GM19452 (cell line): Measurements from ENCODE around the gene TRIM9.

Experiments used
- ATAC-seq: cut with Tn5 transposase; IDR thresholded peaks from one replicate; pipeline ENCODE4 v1.9.1; 2021; ENCODE audit not compliant: unreplicated experiment

TRIM9 gene

GRCh38 chr14:51093371-51094281 is 1.3 kb downstream of the TRIM9 start:
- no peak for ATAC-seq

GRCh38 chr14:51092965-51093364 is 1.9 kb downstream of the TRIM9 start:
- no peak for ATAC-seq

- ATAC-seq: no peak
Measured at GRCh38 chr14:51089278-51089677, 5.6 kb downstream of the TRIM9 start.

- ATAC-seq: no peak
Measured at GRCh38 chr14:51087031-51087441, 7.9 kb downstream of the TRIM9 start.

GRCh38 chr14:51086044-51086443 is 8.9 kb downstream of the TRIM9 start:
- ATAC-seq: no peak

GRCh38 chr14:51084962-51085361 is 9.9 kb downstream of the TRIM9 start:
- no peak for ATAC-seq

GRCh38 chr14:51084507-51084906 is 10.4 kb downstream of the TRIM9 start:
- ATAC-seq: no peak

DNA sequence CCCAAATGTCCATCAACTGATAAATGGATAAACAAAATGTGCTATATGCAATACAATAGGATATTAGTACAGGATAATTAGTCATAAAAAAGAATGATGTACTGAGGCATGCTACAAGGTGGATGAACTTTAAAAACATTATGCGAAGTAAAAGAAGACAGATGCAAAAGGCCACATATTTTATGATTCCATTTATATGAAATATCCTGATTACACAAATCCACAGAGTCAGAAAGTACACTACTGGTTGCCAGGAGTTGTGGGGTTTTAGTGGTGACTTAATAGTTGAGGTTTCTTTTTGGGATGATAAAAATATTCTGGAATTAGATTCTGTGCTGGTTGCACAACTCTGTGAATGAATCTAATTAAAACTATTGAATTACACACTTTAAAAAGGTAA is 12.6 kb downstream of the TRIM9 start:
- ATAC-seq: no peak

- no peak for ATAC-seq
Measured at GRCh38 chr14:51081712-51082111, 13.2 kb downstream of the TRIM9 start.

- ATAC-seq: no peak
Measured at GRCh38 chr14:51081209-51081608, 13.7 kb downstream of the TRIM9 start.

DNA sequence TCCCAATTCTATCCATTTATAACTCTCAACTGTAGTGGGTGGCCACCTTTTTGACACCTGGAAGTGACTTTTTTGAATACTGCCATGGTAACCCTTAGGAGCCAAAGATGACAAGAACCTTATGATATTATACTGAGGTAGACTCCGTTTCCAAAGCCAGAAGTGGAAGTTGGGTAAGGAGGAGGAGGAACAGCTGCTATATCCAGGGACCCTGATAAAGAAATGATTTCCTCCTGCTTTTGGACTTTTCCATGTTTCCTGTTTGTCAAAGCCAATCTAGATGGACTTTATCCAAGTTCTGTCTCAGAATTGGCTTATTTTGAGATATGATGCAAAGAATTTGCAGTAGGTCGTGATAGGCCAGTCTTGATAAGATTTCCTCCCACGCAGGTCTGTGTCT is 14.3 kb downstream of the TRIM9 start:
- ATAC-seq: no peak

DNA sequence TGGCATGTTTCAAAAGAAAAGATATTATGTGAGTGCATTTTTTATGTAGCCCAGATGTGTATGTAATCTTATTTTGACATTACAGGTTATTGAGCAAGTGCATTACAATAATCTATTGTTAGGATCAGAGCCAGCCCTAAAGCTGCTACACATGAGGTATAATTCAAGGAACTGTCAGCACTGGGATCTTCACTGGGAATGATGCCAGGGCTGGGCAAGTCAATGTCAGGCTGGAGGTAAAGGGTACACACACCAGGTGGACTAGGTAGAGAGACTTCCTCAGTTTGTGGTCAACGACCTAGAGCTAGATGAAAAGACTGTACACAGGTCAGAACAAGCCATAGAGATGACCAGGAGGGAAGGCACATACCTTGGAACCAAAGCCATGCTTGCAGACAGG is 15.4 kb downstream of the TRIM9 start:
- ATAC-seq: no peak

DNA sequence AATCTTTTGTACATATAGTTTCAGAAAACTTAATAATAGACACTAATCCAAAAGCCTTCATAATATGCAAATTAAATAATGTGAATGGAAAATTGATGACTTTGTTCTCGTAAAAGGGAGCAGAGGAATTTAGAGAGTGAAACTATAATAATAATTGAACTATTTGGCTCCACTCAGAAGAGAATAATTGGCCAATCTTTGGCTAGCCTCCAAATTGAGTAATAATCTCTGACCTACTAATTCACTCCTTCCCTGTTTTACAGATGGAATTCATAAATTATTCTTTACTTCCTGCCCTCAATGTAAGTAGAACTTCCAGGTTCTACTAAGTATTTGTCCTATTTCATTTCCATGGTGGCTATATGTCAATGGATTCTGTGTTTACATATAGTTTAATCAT is 15.8 kb downstream of the TRIM9 start:
- ATAC-seq: no peak

DNA sequence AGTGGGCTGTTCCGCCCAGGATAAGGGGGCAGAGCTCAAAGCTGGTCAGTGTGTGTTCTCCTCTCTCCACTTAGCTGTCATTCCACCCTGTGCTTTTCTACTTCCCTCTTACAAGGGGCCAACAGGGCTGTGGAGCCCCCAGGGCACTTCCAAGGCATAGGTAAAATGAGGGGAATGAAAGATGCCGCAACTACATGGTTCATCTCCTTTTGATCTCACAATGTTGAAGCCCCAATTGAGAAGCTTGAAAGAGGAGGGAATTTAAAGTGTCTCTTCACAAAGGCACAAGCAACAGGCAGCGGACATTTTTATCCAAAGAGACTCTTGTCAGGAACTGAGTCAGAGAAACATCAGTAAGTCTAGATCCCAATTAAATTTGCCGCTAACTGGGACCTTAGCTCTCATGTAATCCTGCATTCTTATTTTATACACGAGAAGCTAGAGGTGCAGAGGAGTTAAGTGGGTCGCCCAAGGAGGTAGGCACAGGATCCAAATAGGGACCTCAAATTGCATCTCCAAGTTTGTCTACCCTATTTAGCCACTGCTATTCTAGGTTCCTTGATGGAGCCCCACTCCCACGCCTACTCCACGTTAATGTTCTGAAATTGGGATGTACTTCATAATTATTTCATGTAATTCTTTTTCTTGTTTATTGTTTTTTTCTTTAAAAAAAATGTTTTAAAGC is 20.1 kb downstream of the TRIM9 start:
- no peak for ATAC-seq

- no peak for ATAC-seq
Measured at GRCh38 chr14:51073731-51074130, 21.2 kb downstream of the TRIM9 start.

DNA sequence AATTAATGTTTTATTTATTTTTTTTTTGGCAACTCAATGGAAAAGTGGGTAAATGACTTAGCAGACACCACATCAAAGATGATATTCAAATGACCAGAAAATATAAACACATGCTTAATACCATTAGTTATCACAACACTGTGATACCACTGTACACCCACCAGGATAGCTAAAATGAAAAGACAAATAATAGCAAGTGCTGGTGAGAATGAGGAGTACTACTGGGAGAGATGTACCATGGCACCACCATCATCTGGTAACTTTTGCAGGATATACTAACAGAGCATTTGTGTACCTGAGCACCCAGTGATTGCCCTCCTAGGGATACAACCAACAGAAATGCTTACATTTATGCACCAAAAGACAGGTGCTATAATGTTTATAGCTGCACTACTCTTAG is 21.9 kb downstream of the TRIM9 start:
- no peak for ATAC-seq

DNA sequence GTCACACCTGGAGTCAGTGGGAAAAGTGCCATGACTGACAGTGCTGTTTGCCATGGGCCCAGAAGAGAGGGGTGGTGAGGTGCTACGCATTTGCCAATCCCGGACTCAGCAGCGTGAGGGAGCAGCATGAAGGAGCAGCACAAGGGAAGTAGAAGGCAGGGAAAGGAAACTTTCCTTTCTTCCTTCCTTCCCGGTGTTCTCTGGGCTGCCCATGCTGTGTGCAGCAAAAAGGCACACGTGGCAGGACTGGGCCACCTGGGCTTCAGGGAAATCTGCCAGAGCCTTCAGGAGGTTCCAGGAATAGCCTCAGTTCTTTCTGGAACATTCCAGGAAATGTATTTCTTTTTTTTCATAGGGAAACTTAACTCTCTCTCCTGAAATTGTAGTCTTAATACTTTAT is 23.0 kb downstream of the TRIM9 start:
- ATAC-seq: no peak

DNA sequence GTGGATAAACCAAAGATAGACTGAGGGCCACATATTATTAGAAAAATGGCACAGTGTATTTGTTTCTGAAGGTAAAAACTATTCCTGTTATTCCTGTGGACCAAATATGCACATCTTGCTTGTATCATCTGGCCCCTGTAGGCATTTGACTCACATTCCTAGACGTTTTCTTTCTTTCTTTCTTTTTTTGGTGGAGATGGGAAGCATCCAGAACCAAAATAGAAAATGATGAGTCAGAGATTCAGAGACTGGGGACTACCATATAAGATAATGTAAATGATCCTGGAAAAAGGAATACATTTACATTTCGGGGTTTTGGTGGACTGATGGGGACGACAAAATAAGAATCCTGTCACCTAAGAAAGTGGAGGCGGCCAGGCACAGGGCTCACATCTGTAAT is 24.2 kb downstream of the TRIM9 start:
- ATAC-seq: no peak

DNA sequence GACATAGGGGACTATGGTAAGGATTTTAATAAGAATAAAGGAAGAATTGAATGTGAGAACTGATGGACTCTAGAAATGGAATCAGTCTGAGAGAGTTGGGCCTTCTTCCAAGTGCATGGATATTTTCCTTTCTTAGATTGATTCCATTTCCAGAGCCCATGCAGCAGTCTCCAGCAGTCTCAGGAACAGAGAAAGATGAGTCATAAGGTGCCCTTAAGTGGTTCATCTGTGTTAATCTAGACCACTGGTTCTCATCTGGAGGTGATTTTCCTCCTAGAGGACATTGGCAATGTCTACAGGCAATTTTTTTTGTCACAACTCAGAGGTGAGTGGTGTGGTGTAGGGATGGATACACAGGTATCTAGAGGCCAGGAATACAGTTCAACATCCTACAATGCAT is 25.9 kb downstream of the TRIM9 start:
- no peak for ATAC-seq

DNA sequence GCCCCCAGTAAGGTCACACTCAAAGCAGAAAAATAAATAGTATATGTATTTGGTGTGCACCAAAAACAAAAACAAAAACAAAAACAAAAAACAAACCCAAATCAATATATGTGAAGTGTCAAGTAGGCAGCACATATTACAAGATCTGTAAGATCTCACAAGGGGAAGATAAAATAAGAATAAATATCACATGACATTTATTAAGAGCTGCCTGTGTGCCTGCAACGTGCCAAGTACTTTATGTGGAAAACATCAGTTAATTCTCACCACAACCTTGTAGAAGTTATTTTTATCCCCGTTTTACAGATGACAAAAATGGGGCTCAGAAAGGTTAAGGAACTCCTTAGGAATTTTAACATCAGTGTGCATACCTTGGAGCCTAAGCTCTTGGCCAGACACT is 26.6 kb downstream of the TRIM9 start:
- ATAC-seq: no peak

GRCh38 chr14:51067295-51067694 is 27.6 kb downstream of the TRIM9 start:
- ATAC-seq: no peak

DNA sequence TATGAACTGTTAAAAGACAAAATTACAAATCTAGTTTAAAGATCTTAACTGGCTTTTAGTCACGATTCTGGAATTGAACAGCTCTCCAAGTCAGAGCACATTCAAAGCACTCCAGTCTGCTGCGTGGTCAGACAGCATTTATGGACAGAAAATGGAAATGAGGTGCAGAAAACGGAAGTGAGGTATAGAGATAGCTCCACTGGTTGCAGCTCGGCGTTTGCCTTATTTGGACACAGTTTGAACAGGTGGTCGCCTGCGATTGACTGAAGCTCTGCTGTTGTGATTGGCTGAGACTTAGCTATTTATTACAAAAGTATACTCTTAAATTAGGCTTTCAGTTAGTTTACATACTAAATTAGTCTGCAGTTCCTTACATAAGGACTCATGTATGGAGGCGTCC is 28.3 kb downstream of the TRIM9 start:
- ATAC-seq: no peak
